Keratinocyte (primary cell): ENCODE measurements around the gene ITGAE. TPM values are rescaled to one million over a fixed set of nuclear protein-coding genes. Genes with fewer than 3 reads are reported as not detected.

Experiments
- DNase-seq: peaks from one replicate; pipeline ENCODE4 v3.0.0-alpha.2; 2011; ENCODE audit warnings: low read depth, missing footprints, low spot score
- FAIRE-seq: peaks from 2 replicates; lab custom pipeline; 2011; peaks lifted over from hg19 to GRCh38; lab: Jason Lieb, UNC
- H2AFZ ChIP-seq: 2 replicates; pipeline ENCODE4 v1.6.0; 2012; ENCODE audit warnings: low read length, control low read depth, inconsistent platforms; ENCODE audit not compliant: control insufficient read depth
- H3K27ac ChIP-seq: 2 replicates; pipeline ENCODE4 v1.5.1; 2011; ENCODE audit warnings: low read length; ENCODE audit not compliant: control insufficient read depth, insufficient read depth
- H3K27me3 ChIP-seq: 3 replicates; pipeline ENCODE4 v1.6.0; 2011; ENCODE audit warnings: low read length; ENCODE audit not compliant: control insufficient read depth, insufficient read depth; ENCODE audit errors: extremely low read depth
- H3K36me3 ChIP-seq, 2 experiments: 2 replicates in 1 of 2; 3 replicates in 1 of 2; pipeline ENCODE4 v1.5.1; 2011; ENCODE audit warnings: low read length in 2 of 2, mild to moderate bottlenecking in 1 of 2; ENCODE audit not compliant: control insufficient read depth in 2 of 2, insufficient read depth in 2 of 2; ENCODE audit errors: extremely low read depth in 1 of 2
- H3K4me1 ChIP-seq: 3 replicates; pipeline ENCODE4 v1.5.1; 2011; ENCODE audit warnings: low read length; ENCODE audit not compliant: control insufficient read depth, insufficient read depth; ENCODE audit errors: extremely low read depth
- H3K4me2 ChIP-seq: 3 replicates; pipeline ENCODE4 v1.6.0; 2011; ENCODE audit warnings: low read depth, low read length; ENCODE audit not compliant: control insufficient read depth, insufficient read depth; ENCODE audit errors: extremely low read depth
- H3K4me3 ChIP-seq, 3 experiments: fragments of 200-600 bp in 1 of 3; sonication (generic) in 1 of 3; 2 replicates in 2 of 3; 3 replicates in 1 of 3; pipeline ENCODE4 v1.5.1; 2011 to 2016; ENCODE audit warnings: low read length in 3 of 3, mild to moderate bottlenecking in 3 of 3, control low read depth in 2 of 3, inconsistent platforms in 1 of 3, low read depth in 1 of 3, mixed read lengths in 1 of 3, mixed run types in 1 of 3, moderate library complexity in 1 of 3; ENCODE audit not compliant: control insufficient read depth in 2 of 3, insufficient read depth in 2 of 3; ENCODE audit errors: extremely low read depth in 1 of 3
- H3K79me2 ChIP-seq: 2 replicates; pipeline ENCODE4 v1.6.0; 2012; ENCODE audit warnings: low read length; ENCODE audit not compliant: control insufficient read depth, insufficient read depth
- H3K9ac ChIP-seq: 3 replicates; pipeline ENCODE4 v1.6.0; 2011; ENCODE audit warnings: low read length; ENCODE audit not compliant: control insufficient read depth, insufficient read depth; ENCODE audit errors: extremely low read depth
- H3K9me1 ChIP-seq: 3 replicates; pipeline ENCODE4 v1.6.0; 2011; ENCODE audit warnings: low read length; ENCODE audit not compliant: control insufficient read depth, insufficient read depth; ENCODE audit errors: extremely low read depth
- H3K9me3 ChIP-seq: 2 replicates; pipeline ENCODE4 v1.5.1; 2012; ENCODE audit warnings: low read depth, low read length; ENCODE audit not compliant: control insufficient read depth
- H4K20me1 ChIP-seq: 3 replicates; pipeline ENCODE4 v1.6.0; 2011; ENCODE audit warnings: low read length; ENCODE audit not compliant: control insufficient read depth, insufficient read depth; ENCODE audit errors: extremely low read depth
- EZH2 ChIP-seq: IDR thresholded peaks from one replicate; pipeline ENCODE4 v1.6.1; 2012; ENCODE audit warnings: inconsistent platforms, mild to moderate bottlenecking, low read length, moderate library complexity
- dilution Hi-C: fragments of 300-500 bp; cut with MboI; formaldehyde crosslinking; loops from one replicate; pipeline ENCODE4 v1.7.0; 2020; ENCODE audit warnings: low sequenced_read_pairs; ENCODE audit not compliant: extremely low pct_ligation_motif_present
- polyA plus RNA-seq, 5 experiments: library from polyadenylated mRNA; depleted of rRNA in 3 of 5; stranded (reverse) in 3 of 5; stranded (forward) in 1 of 5; unstranded in 1 of 5; fragments of >200 nt; gene quantifications; 1 replicate in 1 of 5; 2 replicates in 3 of 5; 3 replicates in 1 of 5; pipeline versions ENCODE4 v1.2.1 to v1.2.3, GENCODE V29; 2011 to 2012; ENCODE audit warnings: missing spikeins in 2 of 5, low read depth in 1 of 5, low replicate concordance in 1 of 5
- TF ChIP-seq, protein P1 (sequence below), 3 experiments: IDR thresholded peaks in 1 of 3; conservative IDR thresholded peaks in 1 of 3; optimal IDR thresholded peaks in 1 of 3; 2 replicates in 2 of 3; 3 replicates in 1 of 3; pipeline versions ENCODE3 to v1.5.1; 2011; ENCODE audit warnings: low read length in 3 of 3, mild to moderate bottlenecking in 3 of 3, moderate library complexity in 2 of 3, control low read depth in 1 of 3, inconsistent platforms in 1 of 3; ENCODE audit not compliant: insufficient read depth in 2 of 3; ENCODE audit errors: extremely low read depth in 1 of 3

The ITGAE gene
- polyA plus RNA-seq, 1 donor (not counting 4 experiments of a cell fraction or from before 2014, with no cell fraction given): 66.6 TPM

DNA sequence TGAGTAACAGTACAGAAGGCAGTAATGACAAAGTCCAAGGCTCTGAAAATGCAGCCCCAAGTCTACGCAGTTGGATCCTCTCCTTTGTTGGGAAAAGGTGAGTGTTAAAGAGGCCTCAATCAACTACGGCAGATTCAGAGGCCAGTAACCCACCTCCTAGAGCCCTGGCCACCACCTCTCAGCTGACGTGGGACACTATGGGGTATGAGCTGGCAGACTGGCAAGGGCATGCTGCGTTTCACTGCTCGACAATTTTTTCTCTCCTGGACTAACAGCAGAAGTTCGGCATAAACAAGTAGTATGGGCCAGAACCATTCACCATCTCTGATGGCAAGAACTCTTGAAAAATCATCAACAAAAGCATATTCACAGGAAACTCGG, 27.9 kb upstream of the ITGAE start:
- no peak for TF ChIP-seq EZH2
- TF ChIP-seq, protein P1, sequence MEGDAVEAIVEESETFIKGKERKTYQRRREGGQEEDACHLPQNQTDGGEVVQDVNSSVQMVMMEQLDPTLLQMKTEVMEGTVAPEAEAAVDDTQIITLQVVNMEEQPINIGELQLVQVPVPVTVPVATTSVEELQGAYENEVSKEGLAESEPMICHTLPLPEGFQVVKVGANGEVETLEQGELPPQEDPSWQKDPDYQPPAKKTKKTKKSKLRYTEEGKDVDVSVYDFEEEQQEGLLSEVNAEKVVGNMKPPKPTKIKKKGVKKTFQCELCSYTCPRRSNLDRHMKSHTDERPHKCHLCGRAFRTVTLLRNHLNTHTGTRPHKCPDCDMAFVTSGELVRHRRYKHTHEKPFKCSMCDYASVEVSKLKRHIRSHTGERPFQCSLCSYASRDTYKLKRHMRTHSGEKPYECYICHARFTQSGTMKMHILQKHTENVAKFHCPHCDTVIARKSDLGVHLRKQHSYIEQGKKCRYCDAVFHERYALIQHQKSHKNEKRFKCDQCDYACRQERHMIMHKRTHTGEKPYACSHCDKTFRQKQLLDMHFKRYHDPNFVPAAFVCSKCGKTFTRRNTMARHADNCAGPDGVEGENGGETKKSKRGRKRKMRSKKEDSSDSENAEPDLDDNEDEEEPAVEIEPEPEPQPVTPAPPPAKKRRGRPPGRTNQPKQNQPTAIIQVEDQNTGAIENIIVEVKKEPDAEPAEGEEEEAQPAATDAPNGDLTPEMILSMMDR (optimal IDR thresholded peaks at IDR 0.05 in 1 of 3, IDR thresholded peaks at IDR 0.05 in 1 of 3, conservative IDR thresholded peaks at IDR 0.05 in 1 of 3; ENCODE audit: extremely low read depth in 1 of 3, insufficient read depth in 2 of 3, low read length in 3 of 3): no peak
- H3K4me2 ChIP-seq: no peak overlapping the region
- H3K4me3 ChIP-seq: no peak overlapping the region
- H3K27ac ChIP-seq: no peak overlapping the region
- no peak overlapping the region for H2AFZ ChIP-seq
- peaks cover 9 to 19% of the 10 kb centered on the region in 2 experiments for H3K36me3 ChIP-seq
- peaks cover 5% of the 10 kb centered on the region for H3K79me2 ChIP-seq
- no peak for FAIRE-seq
- no peak overlapping the region for H3K9ac ChIP-seq
- dilution Hi-C loops: no loop called here
- H3K4me1 ChIP-seq: no peaks in the 10 kb centered on the region
- no peak for DNase-seq
- no peaks in the 10 kb centered on the region for H4K20me1 ChIP-seq
- no peaks in the 10 kb centered on the region for H3K9me3 ChIP-seq
- H3K9me1 ChIP-seq: no peaks in the 10 kb centered on the region
- no peaks in the 10 kb centered on the region for H3K27me3 ChIP-seq

DNA sequence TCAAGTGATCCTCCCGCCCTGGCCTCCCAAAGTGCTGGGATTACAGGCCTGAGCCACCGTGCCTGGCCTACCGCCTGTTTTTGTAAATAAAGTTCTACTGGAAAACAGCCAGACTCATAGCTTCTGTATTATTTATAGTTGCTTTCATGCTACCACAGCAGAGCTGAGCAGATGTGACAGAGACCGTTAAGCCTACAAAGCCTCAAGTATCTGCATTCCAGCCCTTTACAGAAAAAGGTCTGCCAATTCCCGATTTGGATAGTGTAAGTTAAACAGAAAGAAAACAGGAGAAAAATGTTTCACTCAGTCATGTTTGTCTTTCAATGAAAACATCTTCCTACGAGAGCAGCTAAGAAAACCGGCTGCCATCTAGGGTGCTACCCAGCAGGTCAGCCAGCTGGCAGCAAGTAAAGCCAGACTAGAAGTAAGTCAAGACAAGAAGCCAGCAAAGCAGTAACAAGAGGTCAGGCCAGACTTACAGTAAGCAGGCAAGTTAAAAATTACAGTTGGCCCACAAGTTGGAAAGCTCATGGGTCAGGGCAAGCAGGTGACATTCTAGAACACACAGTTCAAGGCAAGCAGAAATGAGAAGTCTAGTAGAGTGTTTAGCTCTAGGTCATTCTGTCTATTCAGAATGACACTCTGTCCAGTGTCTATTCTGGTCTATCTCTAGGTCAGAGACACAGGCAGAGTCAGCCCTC, 27.3 kb upstream of the ITGAE start:
- FAIRE-seq: no peak
- no peak overlapping the region for H2AFZ ChIP-seq
- no peaks in the 10 kb centered on the region for H3K9me3 ChIP-seq
- H3K4me2 ChIP-seq: no peak overlapping the region
- no peak for TF ChIP-seq EZH2
- TF ChIP-seq, protein P1 (optimal IDR thresholded peaks at IDR 0.05 in 1 of 3, IDR thresholded peaks at IDR 0.05 in 1 of 3, conservative IDR thresholded peaks at IDR 0.05 in 1 of 3; ENCODE audit: extremely low read depth in 1 of 3, insufficient read depth in 2 of 3, low read length in 3 of 3): no peak
- H4K20me1 ChIP-seq: no peaks in the 10 kb centered on the region
- no peaks in the 10 kb centered on the region for H3K27me3 ChIP-seq
- peaks cover 5% of the 10 kb centered on the region for H3K79me2 ChIP-seq
- no peak overlapping the region for H3K27ac ChIP-seq
- dilution Hi-C loops: no loop called here
- no peaks in the 10 kb centered on the region for H3K9me1 ChIP-seq
- no peak for DNase-seq
- H3K4me1 ChIP-seq: no peaks in the 10 kb centered on the region
- peaks cover 11 to 21% of the 10 kb centered on the region in 2 experiments for H3K36me3 ChIP-seq
- no peak overlapping the region for H3K9ac ChIP-seq
- H3K4me3 ChIP-seq: no peak overlapping the region
